Stimulated activated CD8-positive, alpha-beta memory T cell treated with anti-CD3 and anti-CD28 coated beads, Interleukin-12 subunit alpha, Interleukin-12 subunit beta, amount 100 ng/mL, for 24 hours (primary cell): ENCODE data around the gene GSG1L.

Experiments used
- DNase-seq: peaks from one replicate; pipeline ENCODE4 v3.0.0-alpha.2; 2020; ENCODE audit errors: extremely low read depth

GSG1L gene

GRCh38 chr16:27775254-27775653 is 288.3 kb downstream of the GSG1L start:
- DNase-seq, result no peak

- no peak for DNase-seq
These were observed 288.7 kb downstream of the GSG1L start for GRCh38 chr16:27774779-27775178.

GRCh38 chr16:27773344-27773743 is 290.2 kb downstream of the GSG1L start:
- no peak for DNase-seq

- no peak for DNase-seq
These were observed 291.3 kb downstream of the GSG1L start for GRCh38 chr16:27772093-27772825.

- no peak for DNase-seq
These were observed 292.2 kb downstream of the GSG1L start for GRCh38 chr16:27771201-27771910.

DNA sequence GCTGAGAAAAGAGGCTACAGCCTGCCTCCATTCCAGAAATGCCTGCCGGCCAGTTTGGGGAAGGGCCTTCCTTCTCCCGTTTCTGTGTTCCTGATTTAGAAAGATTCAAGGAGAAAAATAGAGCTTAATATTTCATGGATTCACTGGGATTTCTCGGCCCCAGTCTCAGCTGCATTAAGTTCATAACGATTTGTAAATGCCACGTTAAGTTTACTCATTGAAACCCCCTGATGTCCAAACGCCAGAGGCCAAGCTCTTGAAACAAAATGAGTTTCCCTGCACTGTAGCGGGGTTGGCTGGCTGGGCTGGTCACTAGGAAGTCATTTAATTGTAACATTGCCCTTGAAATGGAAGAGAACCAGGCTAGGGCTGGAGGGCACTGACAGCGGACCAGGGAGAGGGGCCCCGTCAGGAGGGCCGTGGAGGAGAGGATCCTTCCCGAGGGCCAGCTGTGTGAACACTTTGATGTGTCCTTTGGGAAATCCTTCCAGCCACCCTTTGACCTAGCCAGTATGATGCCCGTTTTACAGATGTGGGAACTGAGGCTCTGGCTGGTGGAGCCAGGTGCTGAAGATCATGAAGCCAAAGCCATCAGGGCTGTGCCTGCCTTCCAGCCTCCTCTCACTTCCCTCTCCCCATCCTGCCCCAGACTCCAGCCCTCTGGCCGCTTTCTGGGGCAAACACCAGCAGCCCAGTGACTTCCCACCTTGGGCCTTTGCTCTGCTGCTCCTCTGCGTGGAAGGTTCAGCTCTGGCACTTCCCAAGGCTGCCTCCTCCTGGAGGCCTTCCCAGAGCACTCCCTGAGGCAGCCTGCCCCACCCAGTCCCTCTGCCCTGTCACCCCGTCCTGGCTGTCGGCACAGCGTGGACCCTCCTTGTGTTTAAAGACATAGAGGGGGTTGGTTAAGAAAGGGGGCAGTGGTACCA is 293.0 kb downstream of the GSG1L start:
- DNase-seq, result no peak

GRCh38 chr16:27769561-27770255 is 293.8 kb downstream of the GSG1L start:
- no peak for DNase-seq

DNA sequence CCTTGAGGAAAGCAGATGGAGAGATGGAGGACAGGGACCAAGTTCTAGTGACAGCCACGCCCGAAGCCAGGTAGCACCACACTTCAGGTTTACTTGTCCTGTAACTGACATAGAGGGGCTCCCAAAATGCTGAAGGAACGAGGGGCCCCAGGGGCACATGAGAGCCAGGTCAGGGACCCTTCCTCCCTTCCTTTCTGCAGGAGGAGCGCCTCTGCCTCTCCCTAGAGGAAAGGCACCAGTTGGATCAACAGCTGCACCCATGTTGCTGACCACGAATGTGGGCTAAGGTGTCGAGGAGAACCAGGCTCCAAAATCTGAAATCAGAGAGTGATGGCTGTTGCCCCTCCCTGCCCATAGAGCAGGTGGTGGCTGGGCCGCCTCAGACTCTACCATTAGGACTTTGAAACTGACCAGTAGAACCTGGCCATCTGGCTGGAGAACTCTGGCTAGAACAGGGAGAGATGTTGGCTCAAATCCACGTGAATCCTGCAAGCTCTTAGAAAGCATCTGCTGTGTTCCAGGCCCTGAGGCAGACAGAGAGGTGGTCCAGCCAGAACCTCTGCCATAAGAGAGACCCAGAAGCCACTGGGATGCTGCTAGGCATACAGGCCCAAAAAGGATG is 294.8 kb downstream of the GSG1L start:
- DNase-seq, result no peak

GRCh38 chr16:27767971-27768591 is 295.4 kb downstream of the GSG1L start:
- DNase-seq, result no peak

- no peak for DNase-seq
These were observed 296.4 kb downstream of the GSG1L start for GRCh38 chr16:27767081-27767480.

GRCh38 chr16:27766236-27766925 is 297.1 kb downstream of the GSG1L start:
- DNase-seq, result no peak

DNA sequence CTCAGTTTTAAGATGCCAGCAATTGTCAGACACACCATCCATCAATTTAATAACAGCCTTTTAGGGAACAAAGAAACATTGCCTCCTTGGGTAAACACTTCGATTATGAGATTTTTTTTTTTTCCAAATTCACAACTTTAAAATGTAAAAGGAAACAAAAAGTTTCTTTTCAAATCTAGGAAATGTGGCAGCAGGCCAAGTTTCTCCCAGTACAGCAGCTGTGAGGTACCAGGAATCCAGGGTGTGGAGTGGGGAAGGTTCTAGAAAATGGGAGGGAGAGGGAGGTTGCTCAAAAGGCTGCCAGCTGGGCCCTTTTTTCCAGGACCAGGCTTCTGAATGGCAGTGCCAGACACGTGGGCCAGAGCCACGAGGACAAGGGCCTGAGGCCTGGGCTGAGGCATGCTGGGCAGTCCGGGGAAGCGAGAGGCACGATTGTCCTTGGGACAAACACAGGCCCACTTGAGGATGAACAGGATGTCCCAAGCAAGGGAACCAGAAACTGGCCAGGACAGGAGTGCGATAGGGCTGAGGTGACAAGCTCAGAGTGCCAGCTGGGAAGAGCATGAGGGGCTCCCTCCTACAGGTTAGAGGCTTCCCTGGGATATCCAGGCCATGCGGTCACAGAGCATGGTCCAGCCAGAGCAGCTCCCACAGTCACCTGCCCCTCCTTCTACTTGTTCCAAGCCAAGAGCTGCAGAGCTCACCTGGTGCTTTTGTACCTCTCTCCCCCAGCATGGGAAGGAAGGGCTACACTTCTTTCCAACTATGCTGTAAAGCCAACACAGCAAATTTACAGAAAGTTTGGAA is 298.4 kb downstream of the GSG1L start:
- DNase-seq, result no peak

DNA sequence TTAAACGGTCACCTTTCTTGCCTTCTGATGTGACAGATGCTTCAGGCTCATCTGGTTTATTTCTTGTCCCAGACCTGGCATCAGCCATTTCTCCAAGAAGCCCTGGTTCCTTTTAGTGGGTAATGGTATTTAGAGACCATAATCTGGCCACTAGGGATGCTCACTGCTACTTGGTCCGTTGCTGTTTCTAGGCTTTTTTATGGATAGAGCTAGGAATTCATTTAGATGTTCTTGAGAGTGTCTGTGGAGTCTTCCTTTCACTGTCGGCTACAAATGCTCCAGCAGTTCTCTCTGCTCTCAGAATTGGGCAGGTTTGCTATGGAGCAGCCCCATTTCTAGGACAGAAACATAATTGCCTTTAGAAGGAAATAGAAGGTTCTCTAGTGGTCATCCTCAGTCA is 299.1 kb downstream of the GSG1L start:
- DNase-seq, result no peak

GRCh38 chr16:27762441-27762840 is 301.1 kb downstream of the GSG1L start:
- DNase-seq, result no peak

- no peak for DNase-seq
These were observed 301.7 kb downstream of the GSG1L start for GRCh38 chr16:27761816-27762215.

- no peak for DNase-seq
These were observed 302.7 kb downstream of the GSG1L start for GRCh38 chr16:27760789-27761176.

DNA sequence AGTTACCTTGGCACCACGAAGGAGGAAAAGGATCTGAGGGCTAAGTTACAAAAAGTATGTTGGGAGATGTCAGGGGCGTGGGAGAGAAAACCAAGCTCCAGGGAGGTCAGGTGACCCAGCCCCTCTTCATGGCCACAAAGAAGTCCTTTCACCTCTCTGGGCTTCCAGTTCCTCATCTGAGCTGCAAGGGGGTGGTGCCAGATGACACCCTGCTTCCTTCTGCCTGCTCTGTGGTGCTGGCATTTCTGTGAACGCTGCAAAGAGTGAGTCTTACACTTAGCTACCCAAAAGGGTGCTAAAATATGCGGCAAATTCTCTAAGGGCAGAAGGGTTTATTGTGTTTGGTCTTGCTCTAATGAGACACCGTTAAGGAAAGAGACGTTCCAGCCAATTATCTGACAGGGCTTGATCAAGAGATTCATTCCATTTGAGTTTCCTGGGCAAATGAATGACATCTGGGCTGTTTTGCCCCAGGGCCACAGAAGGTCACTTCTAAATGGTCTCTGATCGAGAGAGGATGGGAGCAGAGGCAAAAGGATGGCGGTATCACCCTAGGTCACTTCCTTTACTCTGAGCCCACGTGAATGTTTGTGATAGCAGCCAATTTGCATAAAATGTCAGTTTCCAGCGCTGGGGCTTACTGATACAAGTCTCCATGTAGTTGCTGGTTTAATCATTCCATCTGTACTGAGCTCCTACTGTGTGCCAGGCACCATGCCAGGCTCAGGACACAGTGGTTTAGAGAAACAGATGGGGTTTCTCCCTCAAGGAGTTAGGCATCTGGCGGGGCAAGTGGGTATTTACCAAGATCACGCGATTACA is 303.3 kb downstream of the GSG1L start:
- DNase-seq, result no peak

- DNase-seq, result no peak
These were observed 304.1 kb downstream of the GSG1L start for GRCh38 chr16:27759301-27759871.
